Keratinocyte (primary cell): ENCODE results near the gene TFF1. TPM values are rescaled to one million over a fixed set of nuclear protein-coding genes. Genes with fewer than 3 reads are reported as not detected.

ENCODE experiments used
- DNase-seq: peaks from one replicate; pipeline ENCODE4 v3.0.0-alpha.2; 2011; ENCODE audit warnings: low read depth, missing footprints, low spot score
- FAIRE-seq: peaks from 2 replicates; lab custom pipeline; 2011; peaks lifted over from hg19 to GRCh38; lab: Jason Lieb, UNC
- H2AFZ ChIP-seq: 2 replicates; pipeline ENCODE4 v1.6.0; 2012; ENCODE audit warnings: low read length, control low read depth, inconsistent platforms; ENCODE audit not compliant: control insufficient read depth
- H3K27ac ChIP-seq: 2 replicates; pipeline ENCODE4 v1.5.1; 2011; ENCODE audit warnings: low read length; ENCODE audit not compliant: control insufficient read depth, insufficient read depth
- H3K27me3 ChIP-seq: 3 replicates; pipeline ENCODE4 v1.6.0; 2011; ENCODE audit warnings: low read length; ENCODE audit not compliant: control insufficient read depth, insufficient read depth; ENCODE audit errors: extremely low read depth
- H3K36me3 ChIP-seq, 2 experiments: 2 replicates in 1 of 2; 3 replicates in 1 of 2; pipeline ENCODE4 v1.5.1; 2011; ENCODE audit warnings: low read length in 2 of 2, mild to moderate bottlenecking in 1 of 2; ENCODE audit not compliant: control insufficient read depth in 2 of 2, insufficient read depth in 2 of 2; ENCODE audit errors: extremely low read depth in 1 of 2
- H3K4me1 ChIP-seq: 3 replicates; pipeline ENCODE4 v1.5.1; 2011; ENCODE audit warnings: low read length; ENCODE audit not compliant: control insufficient read depth, insufficient read depth; ENCODE audit errors: extremely low read depth
- H3K4me2 ChIP-seq: 3 replicates; pipeline ENCODE4 v1.6.0; 2011; ENCODE audit warnings: low read depth, low read length; ENCODE audit not compliant: control insufficient read depth, insufficient read depth; ENCODE audit errors: extremely low read depth
- H3K4me3 ChIP-seq, 3 experiments: fragments of 200-600 bp in 1 of 3; sonication (generic) in 1 of 3; 2 replicates in 2 of 3; 3 replicates in 1 of 3; pipeline ENCODE4 v1.5.1; 2011 to 2016; ENCODE audit warnings: low read length in 3 of 3, mild to moderate bottlenecking in 3 of 3, control low read depth in 2 of 3, inconsistent platforms in 1 of 3, low read depth in 1 of 3, mixed read lengths in 1 of 3, mixed run types in 1 of 3, moderate library complexity in 1 of 3; ENCODE audit not compliant: control insufficient read depth in 2 of 3, insufficient read depth in 2 of 3; ENCODE audit errors: extremely low read depth in 1 of 3
- H3K79me2 ChIP-seq: 2 replicates; pipeline ENCODE4 v1.6.0; 2012; ENCODE audit warnings: low read length; ENCODE audit not compliant: control insufficient read depth, insufficient read depth
- H3K9ac ChIP-seq: 3 replicates; pipeline ENCODE4 v1.6.0; 2011; ENCODE audit warnings: low read length; ENCODE audit not compliant: control insufficient read depth, insufficient read depth; ENCODE audit errors: extremely low read depth
- H3K9me1 ChIP-seq: 3 replicates; pipeline ENCODE4 v1.6.0; 2011; ENCODE audit warnings: low read length; ENCODE audit not compliant: control insufficient read depth, insufficient read depth; ENCODE audit errors: extremely low read depth
- H3K9me3 ChIP-seq: 2 replicates; pipeline ENCODE4 v1.5.1; 2012; ENCODE audit warnings: low read depth, low read length; ENCODE audit not compliant: control insufficient read depth
- H4K20me1 ChIP-seq: 3 replicates; pipeline ENCODE4 v1.6.0; 2011; ENCODE audit warnings: low read length; ENCODE audit not compliant: control insufficient read depth, insufficient read depth; ENCODE audit errors: extremely low read depth
- EZH2 ChIP-seq: IDR thresholded peaks from one replicate; pipeline ENCODE4 v1.6.1; 2012; ENCODE audit warnings: inconsistent platforms, mild to moderate bottlenecking, low read length, moderate library complexity
- dilution Hi-C: fragments of 300-500 bp; cut with MboI; formaldehyde crosslinking; loops from one replicate; pipeline ENCODE4 v1.7.0; 2020; ENCODE audit warnings: low sequenced_read_pairs; ENCODE audit not compliant: extremely low pct_ligation_motif_present
- polyA plus RNA-seq, 5 experiments: library from polyadenylated mRNA; depleted of rRNA in 3 of 5; stranded (reverse) in 3 of 5; stranded (forward) in 1 of 5; unstranded in 1 of 5; fragments of >200 nt; gene quantifications; 1 replicate in 1 of 5; 2 replicates in 3 of 5; 3 replicates in 1 of 5; pipeline versions ENCODE4 v1.2.1 to v1.2.3, GENCODE V29; 2011 to 2012; ENCODE audit warnings: missing spikeins in 2 of 5, low read depth in 1 of 5, low replicate concordance in 1 of 5
- TF ChIP-seq, protein P1 (sequence below), 3 experiments: IDR thresholded peaks in 1 of 3; conservative IDR thresholded peaks in 1 of 3; optimal IDR thresholded peaks in 1 of 3; 2 replicates in 2 of 3; 3 replicates in 1 of 3; pipeline versions ENCODE3 to v1.5.1; 2011; ENCODE audit warnings: low read length in 3 of 3, mild to moderate bottlenecking in 3 of 3, moderate library complexity in 2 of 3, control low read depth in 1 of 3, inconsistent platforms in 1 of 3; ENCODE audit not compliant: insufficient read depth in 2 of 3; ENCODE audit errors: extremely low read depth in 1 of 3

The TFF1 gene
- polyA plus RNA-seq, 1 donor (not counting 4 experiments of a cell fraction or from before 2014, with no cell fraction given), result not detected

DNA sequence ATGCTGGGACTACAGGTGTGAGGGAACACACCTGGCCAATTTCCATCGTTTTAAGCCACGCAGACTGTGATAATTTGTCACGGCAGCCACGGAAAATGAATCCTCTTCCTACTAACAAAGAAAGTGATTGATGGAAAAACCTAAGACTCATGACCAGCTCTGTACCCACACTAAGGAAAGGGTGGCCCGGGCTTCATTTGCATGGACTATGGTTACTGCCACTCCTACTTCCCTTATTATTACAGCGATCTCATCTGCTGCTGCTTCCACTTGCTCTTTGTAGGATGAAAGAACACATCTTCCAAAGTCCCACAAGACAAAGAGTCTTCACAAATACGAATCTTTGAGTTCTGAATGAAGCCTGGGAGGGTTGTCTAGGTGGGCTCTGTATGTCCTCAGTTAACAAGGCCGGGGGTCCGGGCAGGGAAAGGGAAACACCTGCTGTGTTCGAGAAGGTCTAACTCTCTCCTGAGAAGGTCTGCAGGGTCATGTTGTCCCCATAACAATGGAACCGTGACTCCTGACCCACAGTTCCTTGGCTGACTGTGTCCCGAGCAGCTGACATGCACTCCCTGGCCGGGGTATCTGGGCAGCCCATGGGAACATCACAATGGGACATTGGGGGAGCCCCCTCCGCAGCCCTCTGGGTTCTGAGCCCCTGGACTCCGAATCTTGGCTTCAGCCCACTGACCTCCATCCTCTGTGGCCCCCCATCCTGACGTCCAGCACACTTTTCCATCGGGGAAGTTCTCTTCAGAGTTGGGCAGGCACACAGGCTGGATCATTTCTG is 13.3 kb upstream of the TFF1 start:
- dilution Hi-C loops, result no loop called here
- no peaks in the 10 kb centered on the region for H3K79me2 ChIP-seq
- no peaks in the 10 kb centered on the region for H3K36me3 ChIP-seq
- H2AFZ ChIP-seq, result no peak overlapping the region
- peaks cover 19% of the 10 kb centered on the region for H3K27me3 ChIP-seq
- H3K27ac ChIP-seq, result no peak overlapping the region
- no peak overlapping the region for H3K4me2 ChIP-seq
- no peaks in the 10 kb centered on the region for H3K4me1 ChIP-seq
- DNase-seq, result no peak
- no peak overlapping the region for H3K9ac ChIP-seq
- H3K4me3 ChIP-seq, result no peak overlapping the region
- no peak for FAIRE-seq
- TF ChIP-seq, protein P1, sequence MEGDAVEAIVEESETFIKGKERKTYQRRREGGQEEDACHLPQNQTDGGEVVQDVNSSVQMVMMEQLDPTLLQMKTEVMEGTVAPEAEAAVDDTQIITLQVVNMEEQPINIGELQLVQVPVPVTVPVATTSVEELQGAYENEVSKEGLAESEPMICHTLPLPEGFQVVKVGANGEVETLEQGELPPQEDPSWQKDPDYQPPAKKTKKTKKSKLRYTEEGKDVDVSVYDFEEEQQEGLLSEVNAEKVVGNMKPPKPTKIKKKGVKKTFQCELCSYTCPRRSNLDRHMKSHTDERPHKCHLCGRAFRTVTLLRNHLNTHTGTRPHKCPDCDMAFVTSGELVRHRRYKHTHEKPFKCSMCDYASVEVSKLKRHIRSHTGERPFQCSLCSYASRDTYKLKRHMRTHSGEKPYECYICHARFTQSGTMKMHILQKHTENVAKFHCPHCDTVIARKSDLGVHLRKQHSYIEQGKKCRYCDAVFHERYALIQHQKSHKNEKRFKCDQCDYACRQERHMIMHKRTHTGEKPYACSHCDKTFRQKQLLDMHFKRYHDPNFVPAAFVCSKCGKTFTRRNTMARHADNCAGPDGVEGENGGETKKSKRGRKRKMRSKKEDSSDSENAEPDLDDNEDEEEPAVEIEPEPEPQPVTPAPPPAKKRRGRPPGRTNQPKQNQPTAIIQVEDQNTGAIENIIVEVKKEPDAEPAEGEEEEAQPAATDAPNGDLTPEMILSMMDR (optimal IDR thresholded peaks at IDR 0.05 in 1 of 3, IDR thresholded peaks at IDR 0.05 in 1 of 3, conservative IDR thresholded peaks at IDR 0.05 in 1 of 3; ENCODE audit: extremely low read depth in 1 of 3, insufficient read depth in 2 of 3, low read length in 3 of 3), result no peak
- TF ChIP-seq EZH2, result no peak
- no peaks in the 10 kb centered on the region for H3K9me3 ChIP-seq
- H4K20me1 ChIP-seq, result no peaks in the 10 kb centered on the region
- no peaks in the 10 kb centered on the region for H3K9me1 ChIP-seq

DNA sequence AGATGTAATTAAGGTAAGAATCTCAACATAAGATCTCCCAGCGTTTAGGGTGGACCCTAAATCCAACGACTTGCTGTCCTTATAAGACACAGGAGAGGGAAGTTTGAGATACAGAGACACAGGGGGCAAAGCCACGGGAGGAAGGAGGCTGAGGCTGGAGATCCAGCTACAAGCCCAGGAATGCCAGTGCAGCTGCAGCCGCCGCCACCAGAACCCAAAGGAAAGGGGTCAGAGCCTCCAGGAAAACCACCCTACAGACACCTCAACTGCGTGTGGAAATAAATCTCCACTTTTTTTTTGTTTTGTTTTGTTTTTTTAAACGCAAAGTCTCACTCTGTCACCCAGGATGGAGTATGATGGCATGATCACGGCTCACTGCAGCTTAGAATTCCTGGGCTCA is 12.1 kb upstream of the TFF1 start:
- Histone ChIP-seq H3K9ac (no peak overlapping the region), H3K4me1 (no peaks in the 10 kb centered on the region), H3K27me3 (peaks cover 27% of the 10 kb centered on the region), H3K9me1 (no peaks in the 10 kb centered on the region), H3K36me3 (no peaks in the 10 kb centered on the region), H2AFZ (no peak overlapping the region), H3K27ac (no peak overlapping the region), H3K9me3 (no peaks in the 10 kb centered on the region), H4K20me1 (no peaks in the 10 kb centered on the region), H3K4me2 (no peak overlapping the region), H3K79me2 (no peaks in the 10 kb centered on the region), H3K4me3 (no peak overlapping the region)
- no peak for DNase-seq
- TF ChIP-seq EZH2, result no peak
- TF ChIP-seq, protein P1 (optimal IDR thresholded peaks at IDR 0.05 in 1 of 3, IDR thresholded peaks at IDR 0.05 in 1 of 3, conservative IDR thresholded peaks at IDR 0.05 in 1 of 3; ENCODE audit: extremely low read depth in 1 of 3, insufficient read depth in 2 of 3, low read length in 3 of 3), result no peak
- dilution Hi-C loops, result no loop called here
- no peak for FAIRE-seq
